ENCODE measurements around the gene CRACDL. TPM values are rescaled to one million over a fixed set of nuclear protein-coding genes. Genes with fewer than 3 reads are reported as not detected.

The CRACDL gene
- total RNA-seq, 5 donors from 2014 or later (not counting 1 experiment from before 2014, with no cell fraction given): 0.23 to 2.0 (median 1.7) TPM

DNA sequence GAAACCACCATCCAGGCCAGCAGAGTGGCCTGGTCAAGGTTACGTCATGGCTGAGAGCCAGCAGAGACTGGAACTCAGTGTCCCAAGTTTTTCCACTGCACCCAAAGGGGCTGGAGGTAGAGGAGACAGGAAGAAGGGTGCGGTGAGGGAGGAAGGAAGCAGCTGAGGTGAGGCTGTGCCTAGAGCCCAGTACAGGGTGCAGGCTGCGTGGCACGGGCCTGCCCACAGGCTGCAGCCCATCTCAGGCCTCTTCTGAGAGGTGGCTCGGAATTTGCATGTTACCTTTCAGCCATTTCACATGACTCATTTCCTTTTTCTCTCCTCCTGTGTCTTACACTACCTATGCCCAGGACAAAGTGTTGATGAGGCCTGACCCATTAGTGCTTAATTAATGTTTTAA, 191.4 kb downstream of the CRACDL start:
- Histone ChIP-seq H3K27ac (ENCODE audit: low read length) (no peak overlapping the region), H3K4me3 (ENCODE audit: control insufficient read depth in 1 of 2, extremely low read depth in 1 of 2, low read length in 1 of 2) (no peak overlapping the region), H3K9me3 (no peaks in the 10 kb centered on the region), H3K27me3 (replicated peaks in 1 of 2; ENCODE audit: control insufficient read depth in 2 of 2, extremely low read depth in 1 of 2, insufficient read depth in 2 of 2, low read length in 1 of 2) (no peaks in the 10 kb centered on the region), H3K4me1 (ENCODE audit: control insufficient read depth in 1 of 2, extremely low read depth in 1 of 2, insufficient read depth in 2 of 2, low read length in 2 of 2) (peaks cover 0 to 46% of the 10 kb centered on the region in 2 experiments), H3K36me3 (ENCODE audit: control insufficient read depth in 2 of 2, extremely low read depth in 1 of 2, insufficient read depth in 1 of 2, low read length in 1 of 2) (no peaks in the 10 kb centered on the region)
- Mint-ChIP-seq H3K27me3 (no peaks in the 10 kb centered on the region), H3K9me3 (no peaks in the 10 kb centered on the region), H3K4me1 (peaks cover 43 to 74% (median 65%) of the 10 kb centered on the region in 3 donors), H3K4me3 (peak overlapping the region in 1 of 3 donors; percentile 47), H3K27ac (peak overlapping the region; percentile 67 to 85), H3K36me3 (no peaks in the 10 kb centered on the region)
- CTCF ChIA-PET: interaction anchor here in 1 of 2 donors (0.7 kb wide), 1 partner anchor 16 kb away, joined by 3 read pairs; no protein-coding TSS in a partner anchor
- DNase-seq (no peak), ATAC-seq (replicated peaks in 1 of 4) (peak in 1 of 4 experiments; percentile 40)
- no CpG with 5 or more reads among the region's 5 CpGs for WGBS (ENCODE audit: insufficient coverage)
- POLR2A ChIA-PET: no interaction called here

Other genes starting within 250 kb of the CRACDL start
- 100 to 1,000 TPM; 185 to 220 (median 199) TPM for gene MGAT4A, start 205.1 kb downstream of the CRACDL start, total RNA-seq
- gene C2orf15, start 205.5 kb upstream of the CRACDL start, total RNA-seq: 1 to 10 TPM; 2.1 to 3.1 (median 2.3) TPM
- gene TSGA10, start 218.7 kb upstream of the CRACDL start, total RNA-seq: 10 to 100 TPM; 14.0 to 16.2 (median 15.8) TPM
- gene LIPT1, start 218.7 kb upstream of the CRACDL start, total RNA-seq: 10 to 100 TPM; 12.4 to 17.6 (median 13.7) TPM
- 10 to 100 TPM; 27.5 to 60.4 (median 56.7) TPM for gene MITD1, start 244.8 kb upstream of the CRACDL start, total RNA-seq
- gene MRPL30, start 245.0 kb upstream of the CRACDL start, total RNA-seq: 10 to 100 TPM; 12.7 to 20.5 (median 17.9) TPM

Measured in T-cell (primary cell).